ENCODE data around the gene H2BK1. TPM values are rescaled to one million over a fixed set of nuclear protein-coding genes. Genes with fewer than 3 reads are reported as not detected.

H2BK1 gene
- total and polyA plus RNA-seq, 9 donors, result not detected

DNA sequence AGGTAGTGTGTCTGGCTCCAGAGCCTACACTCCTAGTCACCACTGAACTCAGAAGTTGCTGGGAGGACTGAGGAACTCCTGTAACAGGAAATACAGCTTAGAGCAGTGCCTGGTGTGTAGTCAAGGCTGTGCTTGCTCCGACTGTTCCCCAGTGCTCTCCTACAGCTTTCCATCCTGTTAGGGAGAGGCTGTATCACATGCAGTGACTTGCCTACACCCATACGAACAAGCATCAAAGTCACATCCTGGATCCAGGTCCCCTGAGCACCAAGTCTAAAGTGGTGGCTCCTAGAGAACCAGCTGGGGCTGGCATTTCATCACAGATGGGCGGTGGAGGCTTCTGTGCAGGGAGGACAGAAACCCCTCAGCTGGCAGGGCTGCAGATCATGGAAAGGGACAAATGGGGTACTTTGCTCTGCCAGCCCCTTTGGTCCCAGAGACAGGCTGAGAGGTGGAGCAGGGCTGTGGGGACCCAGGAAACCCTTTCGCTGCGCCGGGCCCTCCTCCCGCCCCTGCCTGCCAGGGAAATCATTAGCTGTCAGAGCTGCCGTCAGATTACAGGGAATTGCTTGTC, 30.9 kb downstream of the H2BK1 start:
- Histone ChIP-seq H3K27me3 (ENCODE audit: control insufficient read depth, insufficient read depth, low read length) (peaks cover 17% of the 10 kb centered on the region), H3K4me1 (ENCODE audit: control insufficient read depth, insufficient read depth, low read length) (peaks cover 13% of the 10 kb centered on the region)
- DNase-seq, result no peak

DNA sequence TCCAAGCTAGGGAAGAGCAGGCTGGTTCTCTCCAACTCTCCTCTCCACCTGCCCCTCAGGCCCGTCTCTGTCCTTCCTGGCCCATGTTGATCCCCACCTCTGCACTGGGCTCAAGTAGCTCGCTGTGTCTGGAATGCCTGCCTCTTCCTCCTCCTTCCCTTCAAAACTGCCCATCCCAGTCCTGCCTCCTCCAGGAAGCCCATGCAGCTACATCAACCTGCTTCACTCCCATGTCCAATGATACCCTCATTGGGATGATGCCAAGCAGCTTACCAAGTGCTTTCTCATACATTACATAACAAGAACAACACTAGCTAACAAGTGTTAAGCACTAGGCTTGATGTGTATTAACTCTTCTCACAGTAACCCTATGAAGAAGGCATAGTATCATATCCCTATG, 31.5 kb downstream of the H2BK1 start:
- no peaks in the 10 kb centered on the region for H3K9me3 ChIP-seq (replicated peaks; ENCODE audit: control insufficient read depth, low read depth, low read length)
- peaks cover 17% of the 10 kb centered on the region for H3K27me3 ChIP-seq (ENCODE audit: control insufficient read depth, insufficient read depth, low read length)
- no peaks in the 10 kb centered on the region for H3K36me3 ChIP-seq (ENCODE audit: control insufficient read depth, insufficient read depth, low read length)
- peaks cover 13% of the 10 kb centered on the region for H3K4me1 ChIP-seq (ENCODE audit: control insufficient read depth, insufficient read depth, low read length)
- no peak overlapping the region for H3K4me3 ChIP-seq (ENCODE audit: low read length)
- 50% methylated on average over 2 of the region's 2 CpGs for WGBS (ENCODE audit: insufficient coverage)
- DNase-seq, result no peak
- H3K27ac ChIP-seq (ENCODE audit: low read length), result no peak overlapping the region

More for the DNA sequence above, 30.9 kb downstream of the H2BK1 start:
- WGBS (ENCODE audit: insufficient coverage), result 67% methylated on average over 8 of the region's 8 CpGs
- Histone ChIP-seq H3K4me3 (ENCODE audit: low read length) (no peak overlapping the region), H3K36me3 (ENCODE audit: control insufficient read depth, insufficient read depth, low read length) (no peaks in the 10 kb centered on the region), H3K9me3 (replicated peaks; ENCODE audit: control insufficient read depth, low read depth, low read length) (no peaks in the 10 kb centered on the region), H3K27ac (ENCODE audit: low read length) (no peak overlapping the region)

DNA sequence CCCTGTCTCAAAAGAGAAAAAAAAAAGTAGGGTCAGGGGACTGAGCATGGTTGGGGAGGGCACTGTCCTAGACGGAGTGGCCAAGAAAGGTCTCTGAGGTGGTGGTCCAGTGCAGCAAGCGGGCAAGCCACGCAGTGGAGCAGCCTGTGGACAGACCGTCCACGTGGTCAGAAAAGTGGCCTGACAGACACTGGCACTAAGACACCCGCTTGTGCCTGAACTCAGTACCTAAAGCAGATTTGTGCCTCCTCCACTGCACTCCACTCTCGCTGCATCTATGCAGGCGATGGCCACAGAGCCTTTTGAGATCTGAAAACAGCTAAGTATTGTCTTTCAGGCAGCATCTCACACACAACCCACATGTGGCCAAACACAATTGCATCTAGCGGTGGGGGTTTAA, 32.1 kb downstream of the H2BK1 start:
- 80% methylated on average over 9 of the region's 9 CpGs for WGBS (ENCODE audit: insufficient coverage)
- Histone ChIP-seq H3K4me1 (ENCODE audit: control insufficient read depth, insufficient read depth, low read length) (peaks cover 13% of the 10 kb centered on the region), H3K36me3 (ENCODE audit: control insufficient read depth, insufficient read depth, low read length) (no peaks in the 10 kb centered on the region), H3K4me3 (ENCODE audit: low read length) (no peak overlapping the region), H3K27ac (ENCODE audit: low read length) (no peak overlapping the region), H3K9me3 (replicated peaks; ENCODE audit: control insufficient read depth, low read depth, low read length) (peaks cover 1% of the 10 kb centered on the region), H3K27me3 (ENCODE audit: control insufficient read depth, insufficient read depth, low read length) (peaks cover 21% of the 10 kb centered on the region)
- DNase-seq, result no peak

DNA sequence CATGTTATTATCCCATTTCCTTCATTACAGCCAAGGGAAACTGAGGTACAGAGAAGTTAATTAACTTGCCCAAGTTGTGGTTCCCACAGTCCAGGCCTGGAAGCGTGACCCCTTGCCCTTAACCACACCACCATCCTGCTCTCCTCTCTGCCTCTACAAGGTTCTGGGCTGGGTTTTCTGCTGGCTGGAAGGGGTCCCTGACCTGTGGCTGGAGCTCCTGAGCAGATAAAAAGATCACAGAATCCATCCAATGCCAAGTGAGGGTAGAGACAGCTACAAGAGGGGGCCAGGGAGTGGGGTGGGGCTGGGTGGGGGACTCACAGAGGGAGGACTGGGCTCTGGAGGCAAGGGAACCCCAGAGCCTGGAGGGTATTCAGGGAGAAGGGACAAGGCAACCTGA, 33.0 kb downstream of the H2BK1 start:
- Histone ChIP-seq H3K27ac (ENCODE audit: low read length) (no peak overlapping the region), H3K4me3 (ENCODE audit: low read length) (no peak overlapping the region), H3K9me3 (replicated peaks; ENCODE audit: control insufficient read depth, low read depth, low read length) (peaks cover 2% of the 10 kb centered on the region), H3K27me3 (ENCODE audit: control insufficient read depth, insufficient read depth, low read length) (peaks cover 28% of the 10 kb centered on the region), H3K36me3 (ENCODE audit: control insufficient read depth, insufficient read depth, low read length) (no peaks in the 10 kb centered on the region), H3K4me1 (ENCODE audit: control insufficient read depth, insufficient read depth, low read length) (peaks cover 13% of the 10 kb centered on the region)
- no peak for DNase-seq
- WGBS (ENCODE audit: insufficient coverage), result no CpG with 5 or more reads among the region's 1 CpG

DNA sequence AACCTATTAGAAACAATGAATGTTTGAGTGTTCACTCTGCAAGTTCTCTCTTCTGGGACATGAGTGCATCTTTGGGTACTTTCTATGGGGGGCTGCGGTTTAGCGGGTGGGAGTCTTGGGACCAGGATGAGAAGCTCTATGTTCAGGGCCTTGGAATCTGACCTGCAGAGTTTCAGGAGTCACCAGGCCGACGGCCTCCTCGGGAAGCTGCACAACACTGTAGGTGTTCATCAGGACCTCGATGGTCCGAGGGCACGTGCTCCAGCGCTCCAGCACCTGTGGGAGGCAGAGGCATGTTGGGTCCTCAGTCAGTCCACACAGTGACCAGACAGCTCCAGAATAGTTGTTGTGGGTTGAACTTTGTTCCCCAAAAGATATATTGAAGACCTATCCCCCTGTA, 33.9 kb downstream of the H2BK1 start:
- Histone ChIP-seq H3K27ac (ENCODE audit: low read length) (no peak overlapping the region), H3K4me1 (ENCODE audit: control insufficient read depth, insufficient read depth, low read length) (peaks cover 13% of the 10 kb centered on the region), H3K36me3 (ENCODE audit: control insufficient read depth, insufficient read depth, low read length) (no peaks in the 10 kb centered on the region), H3K4me3 (ENCODE audit: low read length) (no peak overlapping the region), H3K27me3 (ENCODE audit: control insufficient read depth, insufficient read depth, low read length) (peaks cover 31% of the 10 kb centered on the region), H3K9me3 (replicated peaks; ENCODE audit: control insufficient read depth, low read depth, low read length) (peaks cover 2% of the 10 kb centered on the region)
- DNase-seq, result no peak
- WGBS (ENCODE audit: insufficient coverage), result 86% methylated on average over 7 of the region's 9 CpGs

DNA sequence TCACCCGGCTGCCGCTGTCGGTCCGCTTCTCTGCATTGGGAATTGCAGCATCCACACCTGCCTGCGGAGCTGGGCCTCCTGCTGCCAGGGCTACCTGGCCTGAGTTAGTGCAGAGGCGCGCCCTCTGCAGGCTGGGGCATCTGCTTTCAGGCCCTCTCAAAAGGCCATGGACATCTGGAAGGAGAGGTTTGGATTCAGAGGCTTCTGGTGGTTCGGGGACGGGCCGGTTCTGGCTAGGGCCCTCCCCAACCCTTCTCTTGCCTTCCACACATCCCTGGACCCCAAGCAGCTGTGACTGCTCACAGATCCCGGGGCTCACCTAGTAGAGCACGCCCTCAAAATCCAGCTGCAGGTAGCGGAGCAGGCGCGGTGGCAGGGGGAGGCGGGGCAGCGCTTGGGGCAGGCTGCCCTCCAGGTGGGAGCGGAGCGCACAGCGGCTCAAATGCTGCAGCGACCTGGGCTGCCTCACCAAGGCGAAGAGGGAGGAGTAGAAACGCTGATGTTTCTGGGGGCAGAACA, 34.4 kb downstream of the H2BK1 start:
- WGBS (ENCODE audit: insufficient coverage), result 63% methylated on average over 20 of the region's 23 CpGs
- DNase-seq, result no peak
- Histone ChIP-seq H3K4me1 (ENCODE audit: control insufficient read depth, insufficient read depth, low read length) (peaks cover 9% of the 10 kb centered on the region), H3K36me3 (ENCODE audit: control insufficient read depth, insufficient read depth, low read length) (no peaks in the 10 kb centered on the region), H3K9me3 (replicated peaks; ENCODE audit: control insufficient read depth, low read depth, low read length) (peaks cover 2% of the 10 kb centered on the region), H3K4me3 (ENCODE audit: low read length) (no peak overlapping the region), H3K27ac (ENCODE audit: low read length) (no peak overlapping the region), H3K27me3 (ENCODE audit: control insufficient read depth, insufficient read depth, low read length) (peaks cover 33% of the 10 kb centered on the region)

DNA sequence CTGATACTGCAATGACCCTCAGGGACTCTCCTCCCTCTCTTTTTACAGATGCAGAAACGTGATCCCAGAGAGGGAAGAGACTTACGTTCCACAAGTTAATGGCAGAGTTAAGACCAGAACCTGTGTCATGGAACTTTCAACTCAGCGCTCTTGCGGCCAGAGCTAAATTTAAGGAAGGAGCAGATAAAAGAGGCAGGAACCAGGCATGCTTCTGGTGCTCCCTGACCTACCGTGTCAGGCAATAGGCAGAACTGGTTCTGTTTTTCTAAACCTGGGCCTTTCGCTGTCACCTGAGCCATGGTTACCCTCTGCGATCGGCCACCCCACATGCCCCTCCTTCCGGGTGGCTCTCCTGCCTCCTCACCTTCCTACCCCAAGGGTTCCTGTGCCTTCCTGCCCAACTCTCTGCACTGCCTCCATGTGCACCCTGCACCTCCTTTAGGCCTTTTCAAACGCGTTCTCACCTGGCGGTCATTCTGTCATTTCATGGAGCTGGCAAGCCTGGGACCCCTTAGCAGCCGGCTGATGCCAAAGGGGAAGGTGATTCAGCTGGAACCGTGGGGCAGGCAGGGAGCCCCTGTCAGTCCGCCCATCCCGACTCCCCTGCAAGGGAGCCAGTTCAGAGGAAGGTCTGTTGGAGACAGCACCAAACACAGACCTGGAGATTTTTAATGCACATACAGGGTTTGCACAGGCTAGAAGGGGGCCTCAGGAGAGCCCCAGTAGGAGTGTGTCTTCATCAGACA, 35.1 kb downstream of the H2BK1 start:
- Histone ChIP-seq H3K27me3 (ENCODE audit: control insufficient read depth, insufficient read depth, low read length) (peaks cover 35% of the 10 kb centered on the region), H3K4me1 (ENCODE audit: control insufficient read depth, insufficient read depth, low read length) (peaks cover 2% of the 10 kb centered on the region), H3K9me3 (replicated peaks; ENCODE audit: control insufficient read depth, low read depth, low read length) (peaks cover 2% of the 10 kb centered on the region), H3K27ac (ENCODE audit: low read length) (no peak overlapping the region), H3K4me3 (ENCODE audit: low read length) (no peak overlapping the region), H3K36me3 (ENCODE audit: control insufficient read depth, insufficient read depth, low read length) (no peaks in the 10 kb centered on the region)
- DNase-seq, result no peak
- WGBS (ENCODE audit: insufficient coverage), result 68% methylated on average over 14 of the region's 16 CpGs

DNA sequence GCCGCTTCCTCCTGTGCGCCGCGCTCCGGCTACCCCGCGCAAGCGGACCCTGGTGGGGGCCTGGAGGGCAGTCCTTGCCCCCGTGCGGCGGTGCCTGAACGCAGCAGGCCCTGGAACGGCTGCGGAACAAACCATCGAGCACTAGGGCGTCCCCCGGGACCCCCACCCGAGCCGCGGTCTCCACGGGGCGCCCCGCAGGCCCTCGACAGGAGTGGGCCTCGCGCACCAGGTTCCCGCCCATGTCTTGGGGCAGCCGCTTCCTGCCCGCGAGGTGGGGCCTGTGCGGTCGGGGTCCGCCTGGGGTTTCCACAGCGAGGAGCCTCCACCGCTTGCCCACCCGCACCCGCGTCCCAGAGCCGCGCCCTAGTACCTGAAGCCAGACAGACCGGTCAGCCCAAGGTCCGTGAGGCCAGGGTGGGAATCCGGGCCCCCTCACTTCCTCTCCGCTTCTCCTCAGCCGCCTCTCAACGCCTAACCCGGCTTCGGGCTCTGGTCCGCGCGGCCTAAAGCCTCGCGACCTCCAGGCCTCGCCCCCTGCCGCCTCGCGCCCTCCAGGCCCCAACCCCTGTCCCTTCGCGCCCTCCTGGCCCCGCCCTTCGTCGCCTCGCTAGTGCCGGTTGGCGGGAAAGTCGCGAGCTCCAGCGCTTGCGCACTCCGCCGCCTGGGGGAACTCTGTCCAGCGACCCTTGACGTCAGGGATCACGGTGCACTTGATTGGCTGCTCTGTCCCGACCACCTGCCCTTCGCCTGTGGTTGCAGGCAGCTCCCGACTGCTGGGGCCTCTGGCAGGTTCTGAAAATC, 35.8 kb downstream of the H2BK1 start:
- DNase-seq, result peak; percentile 39
- H3K27me3 ChIP-seq (ENCODE audit: control insufficient read depth, insufficient read depth, low read length), result peaks cover 35% of the 10 kb centered on the region
- H3K27ac ChIP-seq (ENCODE audit: low read length), result no peak overlapping the region
- H3K4me3 ChIP-seq (ENCODE audit: low read length), result no peak overlapping the region
- 56% methylated on average over 77 of the region's 77 CpGs for WGBS (ENCODE audit: insufficient coverage)
- peaks cover 2% of the 10 kb centered on the region for H3K9me3 ChIP-seq (replicated peaks; ENCODE audit: control insufficient read depth, low read depth, low read length)
- peaks cover 2% of the 10 kb centered on the region for H3K4me1 ChIP-seq (ENCODE audit: control insufficient read depth, insufficient read depth, low read length)
- no peaks in the 10 kb centered on the region for H3K36me3 ChIP-seq (ENCODE audit: control insufficient read depth, insufficient read depth, low read length)

DNA sequence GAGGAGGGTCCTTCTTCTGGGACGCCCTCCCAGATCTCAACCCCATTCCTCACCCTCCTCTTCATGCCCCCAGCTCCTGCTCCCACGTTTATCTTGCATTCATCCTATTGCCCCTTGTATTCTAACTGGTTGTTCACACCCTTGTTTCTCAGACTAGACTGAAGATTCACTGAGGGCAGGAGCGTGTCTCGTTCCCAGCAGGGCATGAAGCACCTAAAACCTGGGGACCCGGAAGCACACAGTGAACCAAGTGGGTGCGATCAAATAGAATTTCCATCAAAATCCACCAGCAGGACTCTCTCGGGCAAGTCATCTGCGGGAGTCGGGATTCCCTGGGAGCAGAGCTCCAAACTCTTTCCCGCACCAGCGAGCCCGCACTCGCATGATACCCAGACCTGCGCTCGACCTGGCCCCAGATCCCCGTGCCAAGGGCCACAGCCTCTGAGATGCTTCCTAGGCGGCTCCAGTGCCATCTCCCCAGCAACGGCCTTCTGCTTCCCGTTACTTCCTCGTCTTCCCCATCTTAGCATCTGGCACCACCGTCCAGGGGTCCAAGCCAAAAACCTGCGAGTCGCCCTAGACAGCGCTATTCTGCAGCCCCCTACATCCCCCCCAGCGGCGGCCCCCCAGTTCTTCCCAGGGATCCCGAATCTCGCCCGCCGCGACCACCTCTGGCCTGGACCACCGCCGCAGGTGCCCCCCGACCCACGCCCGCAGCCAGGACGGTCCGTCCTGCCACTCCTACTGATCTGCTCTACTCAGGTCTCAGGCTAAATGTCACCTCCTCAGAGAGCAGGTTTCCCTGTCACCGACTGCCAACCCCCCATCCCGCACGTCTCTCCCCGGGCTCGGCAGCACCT, 36.7 kb downstream of the H2BK1 start:
- no peak overlapping the region for H3K27ac ChIP-seq (ENCODE audit: low read length)

More for the DNA sequence above, 36.7 kb downstream of the H2BK1 start:
- Histone ChIP-seq H3K9me3 (replicated peaks; ENCODE audit: control insufficient read depth, low read depth, low read length) (peaks cover 2% of the 10 kb centered on the region), H3K27me3 (ENCODE audit: control insufficient read depth, insufficient read depth, low read length) (peaks cover 41% of the 10 kb centered on the region), H3K36me3 (ENCODE audit: control insufficient read depth, insufficient read depth, low read length) (no peaks in the 10 kb centered on the region), H3K4me3 (ENCODE audit: low read length) (no peak overlapping the region), H3K4me1 (ENCODE audit: control insufficient read depth, insufficient read depth, low read length) (peaks cover 2% of the 10 kb centered on the region)
- 87% methylated on average over 40 of the region's 43 CpGs for WGBS (ENCODE audit: insufficient coverage)
- DNase-seq, result no peak
